K562 (cell line): Measurements from ENCODE around the gene SHB. TPM values are rescaled to one million over a fixed set of nuclear protein-coding genes. Genes with fewer than 3 reads are reported as not detected.

Experiments used
- BRD4 ChIP-seq: fragments of 200-600 bp; sonication (generic); IDR thresholded peaks from 2 replicates; pipeline ENCODE4 v1.6.1; 2017; ENCODE audit warnings: inconsistent platforms
- CBX1 ChIP-seq: sonication (generic); IDR thresholded peaks from 2 replicates; pipeline ENCODE4 v1.6.1; 2016; ENCODE audit warnings: antibody characterized with exemption, low read depth, mild to moderate bottlenecking
- CCNT2 ChIP-seq: IDR thresholded peaks from 2 replicates; pipeline ENCODE4 v1.6.1; 2011; ENCODE audit warnings: borderline replicate concordance, low read depth, mild to moderate bottlenecking, moderate library complexity, mixed read lengths, low read length; ENCODE audit not compliant: insufficient read length; ENCODE audit errors: extremely low read depth
- CEBPB ChIP-seq: fragments of 450-650 bp; IDR thresholded peaks from 2 replicates; pipeline ENCODE4 v1.6.1; 2016; ENCODE audit warnings: missing genetic modification characterization, missing compliant biosample characterization
- DPF2 ChIP-seq: fragments of 450-650 bp; IDR thresholded peaks from 2 replicates; pipeline ENCODE4 v1.6.1; 2016
- E2F3 ChIP-seq: fragments of 250-450 bp; sonication (Bioruptor Pico); IDR thresholded peaks from 2 replicates; pipeline ENCODE4 v1.4.0; 2020; ENCODE audit warnings: mild to moderate bottlenecking
- ETS2 ChIP-seq: IDR thresholded peaks from 2 replicates; pipeline ENCODE4 v1.6.1; 2016; ENCODE audit warnings: borderline replicate concordance, missing genetic modification characterization, mild to moderate bottlenecking, moderate library complexity, missing compliant biosample characterization; ENCODE audit not compliant: poor library complexity, severe bottlenecking
- HDAC3 ChIP-seq: fragments of 450-650 bp; IDR thresholded peaks from 2 replicates; pipeline ENCODE4 v1.6.1; 2018; ENCODE audit warnings: borderline replicate concordance, mild to moderate bottlenecking, moderate library complexity; ENCODE audit not compliant: partially characterized antibody
- HDAC8 ChIP-seq: fragments of 450-650 bp; IDR thresholded peaks from 2 replicates; pipeline ENCODE4 v1.6.1; 2016; ENCODE audit warnings: mild to moderate bottlenecking, missing genetic modification characterization, moderate library complexity, missing compliant biosample characterization
- HSF4 ChIP-seq: fragments of 250-450 bp; sonication (Bioruptor Pico); IDR thresholded peaks from 2 replicates; pipeline ENCODE4 v2.1.2; 2022; ENCODE audit warnings: mild to moderate bottlenecking, moderate library complexity, borderline replicate concordance
- KDM5B ChIP-seq: fragments of 200-600 bp; sonication (generic); IDR thresholded peaks from 2 replicates; pipeline ENCODE4 v1.6.1; 2012; ENCODE audit warnings: low read depth, mild to moderate bottlenecking, moderate library complexity, low read length, control low read depth, inconsistent platforms; ENCODE audit not compliant: insufficient replicate concordance
- MEF2A ChIP-seq: IDR thresholded peaks from 2 replicates; pipeline ENCODE4 v1.6.1; 2011; ENCODE audit warnings: low read depth, mild to moderate bottlenecking, low read length, moderate library complexity; ENCODE audit not compliant: control insufficient read depth
- PHB ChIP-seq: fragments of 250-450 bp; sonication (Bioruptor Pico); IDR thresholded peaks from 2 replicates; pipeline ENCODE4 v1.5.0; 2021
- RNF2 ChIP-seq: sonication (generic); IDR thresholded peaks from 2 replicates; pipeline ENCODE4 v1.6.1; 2016
- YY1 ChIP-seq, 3 experiments: IDR thresholded peaks; 2 replicates each; pipeline ENCODE4 v1.6.1; 2011; ENCODE audit warnings: low read length in 2 of 3, mild to moderate bottlenecking in 2 of 3, moderate library complexity in 2 of 3, borderline replicate concordance in 1 of 3, control low read depth in 1 of 3, low read depth in 1 of 3; ENCODE audit not compliant: insufficient read depth in 3 of 3, insufficient replicate concordance in 2 of 3, control insufficient read depth in 1 of 3, insufficient read length in 1 of 3; ENCODE audit errors: extremely low read depth in 1 of 3
- ZEB2 ChIP-seq: fragments of 450-650 bp; IDR thresholded peaks from 2 replicates; pipeline ENCODE4 v1.6.1; 2016
- ZNF134 ChIP-seq: fragments of 250-450 bp; sonication (Bioruptor Pico); conservative IDR thresholded peaks from 2 replicates; pipeline ENCODE4 v1.4.0; 2020
- ZNF140 ChIP-seq: fragments of 250-450 bp; sonication (Bioruptor Pico); IDR thresholded peaks from 2 replicates; pipeline ENCODE4 v1.8.0; 2021; ENCODE audit warnings: moderate library complexity, mild to moderate bottlenecking, inconsistent platforms
- ZNF431 ChIP-seq: sonication (generic); formaldehyde crosslinking; IDR thresholded peaks from 2 replicates; pipeline ENCODE4 v1.8.0; 2022; ENCODE audit warnings: mild to moderate bottlenecking, missing genetic modification reagents
- ZNF444 ChIP-seq: fragments of 250-450 bp; sonication (Bioruptor Pico); IDR thresholded peaks from 2 replicates; pipeline ENCODE4 v1.4.0; 2020; ENCODE audit warnings: mild to moderate bottlenecking, moderate library complexity
- ZNF696 ChIP-seq: fragments of 250-450 bp; sonication (Bioruptor Pico); conservative IDR thresholded peaks from 2 replicates; pipeline ENCODE4 v1.4.0; 2020; ENCODE audit warnings: mild to moderate bottlenecking, moderate library complexity
- polyA plus RNA-seq, 8 experiments: library from polyadenylated mRNA; depleted of rRNA in 4 of 8; stranded (reverse) in 5 of 8; unstranded in 3 of 8; fragments of >200 nt; fragmentation: Nextera tagmentation in 2 of 8; fragmentation: Illumina TruSeq in 1 of 8; extraction: Ambion mirVana in 2 of 8; extraction: Trizol in 1 of 8; gene quantifications; 2 replicates each; pipeline versions ENCODE4 v1.2.1 to v1.2.3, GENCODE V29; 2011 to 2014; ENCODE audit warnings: inconsistent platforms in 1 of 8, missing spikeins in 1 of 8
- total RNA-seq, 7 experiments: library from RNA; depleted of rRNA in 6 of 7; stranded (reverse); fragments of >200 nt in 6 of 7; fragmentation: Illumina TruSeq in 2 of 7; extraction: Trizol in 2 of 7; gene quantifications; 2 replicates each; pipeline versions ENCODE4 v1.2.1 to v1.2.3, GENCODE V29; 2011 to 2021; ENCODE audit warnings: low replicate concordance in 1 of 7
- TF ChIP-seq, protein P1 (sequence below): sonication (generic); formaldehyde crosslinking; IDR thresholded peaks from 2 replicates; pipeline ENCODE4 v1.8.1; 2023; ENCODE audit warnings: mild to moderate bottlenecking, missing genetic modification reagents
- TF ChIP-seq, protein P2 (sequence below), 2 experiments: IDR thresholded peaks; 2 replicates each; pipeline ENCODE4 v1.6.1; 2011; ENCODE audit warnings: borderline replicate concordance in 1 of 2, control low read depth in 1 of 2, low read depth in 1 of 2, low read length in 1 of 2, mild to moderate bottlenecking in 1 of 2, mixed read lengths in 1 of 2, moderate library complexity in 1 of 2; ENCODE audit not compliant: insufficient read depth in 1 of 2, insufficient read length in 1 of 2, poor library complexity in 1 of 2, severe bottlenecking in 1 of 2; ENCODE audit errors: extremely low read depth in 1 of 2
- TF ChIP-seq, protein P3 (sequence below): fragments of 250-450 bp; sonication (Bioruptor Pico); IDR thresholded peaks from 2 replicates; pipeline ENCODE4 v1.5.0; 2021
- TF ChIP-seq, protein P4 (sequence below): sonication (generic); formaldehyde crosslinking; IDR thresholded peaks from 2 replicates; pipeline ENCODE4 v1.8.0; 2022; ENCODE audit warnings: missing genetic modification reagents, mild to moderate bottlenecking, borderline replicate concordance

SHB gene
- total and polyA plus RNA-seq, 9 of the 15 experiments (the other 6 are each of a cell fraction or from before 2014, with no cell fraction given) = 0.78 to 16.0 (median 5.3) TPM

DNA sequence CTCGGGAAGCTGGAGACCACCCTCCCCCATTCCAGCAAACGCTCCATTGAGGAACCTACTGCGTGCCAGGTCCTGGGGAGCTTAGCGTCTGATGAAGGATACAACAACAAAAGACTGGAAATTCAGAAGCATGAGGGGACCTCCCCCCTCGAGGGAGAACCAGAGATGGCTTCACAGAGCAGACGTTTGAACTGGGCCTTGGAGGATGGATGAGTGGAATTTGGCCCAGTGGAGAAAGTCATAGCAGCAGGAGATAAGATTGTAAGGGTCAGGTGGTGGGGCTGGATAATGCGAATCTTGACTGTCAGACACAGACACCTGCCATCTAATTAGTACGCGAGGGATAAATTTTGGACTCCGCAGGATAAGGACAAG lies 163.9 kb downstream of the SHB start (continued):
- TF ChIP-seq, protein P1, sequence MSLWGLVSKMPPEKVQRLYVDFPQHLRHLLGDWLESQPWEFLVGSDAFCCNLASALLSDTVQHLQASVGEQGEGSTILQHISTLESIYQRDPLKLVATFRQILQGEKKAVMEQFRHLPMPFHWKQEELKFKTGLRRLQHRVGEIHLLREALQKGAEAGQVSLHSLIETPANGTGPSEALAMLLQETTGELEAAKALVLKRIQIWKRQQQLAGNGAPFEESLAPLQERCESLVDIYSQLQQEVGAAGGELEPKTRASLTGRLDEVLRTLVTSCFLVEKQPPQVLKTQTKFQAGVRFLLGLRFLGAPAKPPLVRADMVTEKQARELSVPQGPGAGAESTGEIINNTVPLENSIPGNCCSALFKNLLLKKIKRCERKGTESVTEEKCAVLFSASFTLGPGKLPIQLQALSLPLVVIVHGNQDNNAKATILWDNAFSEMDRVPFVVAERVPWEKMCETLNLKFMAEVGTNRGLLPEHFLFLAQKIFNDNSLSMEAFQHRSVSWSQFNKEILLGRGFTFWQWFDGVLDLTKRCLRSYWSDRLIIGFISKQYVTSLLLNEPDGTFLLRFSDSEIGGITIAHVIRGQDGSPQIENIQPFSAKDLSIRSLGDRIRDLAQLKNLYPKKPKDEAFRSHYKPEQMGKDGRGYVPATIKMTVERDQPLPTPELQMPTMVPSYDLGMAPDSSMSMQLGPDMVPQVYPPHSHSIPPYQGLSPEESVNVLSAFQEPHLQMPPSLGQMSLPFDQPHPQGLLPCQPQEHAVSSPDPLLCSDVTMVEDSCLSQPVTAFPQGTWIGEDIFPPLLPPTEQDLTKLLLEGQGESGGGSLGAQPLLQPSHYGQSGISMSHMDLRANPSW (CRISPR knock-in tag) = no peak
- no peak for TF ChIP-seq ETS2
- TF ChIP-seq ZEB2 = peak; percentile 87; the same call in 1 of the 2 replicates
- TF ChIP-seq MEF2A = 0 out of 2 replicates have a peak, but pooled peaks have one; percentile 20
- no peak for TF ChIP-seq HSF4 (CRISPR knock-in tag)
- TF ChIP-seq ZNF134 (CRISPR knock-in tag) = no peak
- no peak for TF ChIP-seq ZNF696 (CRISPR knock-in tag)
- TF ChIP-seq CBX1 = no peak
- peak; percentile 26 for TF ChIP-seq HDAC3
- no peak for TF ChIP-seq ZNF140 (CRISPR knock-in tag)
- no peak for TF ChIP-seq RNF2
- TF ChIP-seq CEBPB (tag) = no peak
- TF ChIP-seq, protein P2, sequence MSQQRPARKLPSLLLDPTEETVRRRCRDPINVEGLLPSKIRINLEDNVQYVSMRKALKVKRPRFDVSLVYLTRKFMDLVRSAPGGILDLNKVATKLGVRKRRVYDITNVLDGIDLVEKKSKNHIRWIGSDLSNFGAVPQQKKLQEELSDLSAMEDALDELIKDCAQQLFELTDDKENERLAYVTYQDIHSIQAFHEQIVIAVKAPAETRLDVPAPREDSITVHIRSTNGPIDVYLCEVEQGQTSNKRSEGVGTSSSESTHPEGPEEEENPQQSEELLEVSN (IDR thresholded peaks at IDR 0.05; ENCODE audit: borderline replicate concordance in 1 of 2, extremely low read depth in 1 of 2, insufficient read depth in 1 of 2, insufficient read length in 1 of 2, low read depth in 1 of 2, low read length in 1 of 2, poor library complexity in 1 of 2, severe bottlenecking in 1 of 2) = no peak
- no peak for TF ChIP-seq ZNF444 (CRISPR knock-in tag)
- no peak for TF ChIP-seq BRD4
- TF ChIP-seq E2F3 (CRISPR knock-in tag) = no peak
- TF ChIP-seq DPF2 = peak; percentile 88
- TF ChIP-seq CCNT2 = peak; percentile 68
- TF ChIP-seq, protein P3, sequence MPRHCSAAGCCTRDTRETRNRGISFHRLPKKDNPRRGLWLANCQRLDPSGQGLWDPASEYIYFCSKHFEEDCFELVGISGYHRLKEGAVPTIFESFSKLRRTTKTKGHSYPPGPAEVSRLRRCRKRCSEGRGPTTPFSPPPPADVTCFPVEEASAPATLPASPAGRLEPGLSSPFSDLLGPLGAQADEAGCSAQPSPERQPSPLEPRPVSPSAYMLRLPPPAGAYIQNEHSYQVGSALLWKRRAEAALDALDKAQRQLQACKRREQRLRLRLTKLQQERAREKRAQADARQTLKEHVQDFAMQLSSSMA (CRISPR knock-in tag) = no peak
- TF ChIP-seq ZNF431 (CRISPR knock-in tag) = no peak
- no peak for TF ChIP-seq YY1 (IDR thresholded peaks at IDR 0.05; ENCODE audit: borderline replicate concordance in 1 of 3, control insufficient read depth in 1 of 3, extremely low read depth in 1 of 3, insufficient read depth in 3 of 3, insufficient read length in 1 of 3, insufficient replicate concordance in 2 of 3, low read depth in 1 of 3, low read length in 2 of 3)
- TF ChIP-seq KDM5B = no peak
- TF ChIP-seq HDAC8 = no peak
- TF ChIP-seq, protein P4, sequence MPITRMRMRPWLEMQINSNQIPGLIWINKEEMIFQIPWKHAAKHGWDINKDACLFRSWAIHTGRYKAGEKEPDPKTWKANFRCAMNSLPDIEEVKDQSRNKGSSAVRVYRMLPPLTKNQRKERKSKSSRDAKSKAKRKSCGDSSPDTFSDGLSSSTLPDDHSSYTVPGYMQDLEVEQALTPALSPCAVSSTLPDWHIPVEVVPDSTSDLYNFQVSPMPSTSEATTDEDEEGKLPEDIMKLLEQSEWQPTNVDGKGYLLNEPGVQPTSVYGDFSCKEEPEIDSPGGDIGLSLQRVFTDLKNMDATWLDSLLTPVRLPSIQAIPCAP = no peak
- TF ChIP-seq PHB (CRISPR knock-in tag) = no peak
